Transverse colon (tissue), 3 donors: ENCODE measurements around the gene UROC1.

Source experiments
- CTCF ChIP-seq, 5 experiments: fragments of 200-600 bp in 3 of 5; fragments of 450-650 bp in 2 of 5; sonication (generic) in 3 of 5; IDR thresholded peaks; 1 replicate in 2 of 5; 2 replicates in 3 of 5; pipeline ENCODE4 v1.5.1; 2016 to 2017; ENCODE audit warnings: antibody characterized with exemption in 5 of 5, inconsistent platforms in 3 of 5, mild to moderate bottlenecking in 2 of 5, moderate library complexity in 1 of 5
- POLR2A ChIP-seq: fragments of 450-650 bp; IDR thresholded peaks from one replicate; pipeline ENCODE4 v1.6.1; 2016; ENCODE audit warnings: antibody characterized with exemption, mild to moderate bottlenecking, moderate library complexity

- TF ChIP-seq POLR2A (no peak), CTCF (IDR thresholded peaks at IDR 0.05) (no peak)
Measured at GRCh38 chr3:126456766-126457388, 60.7 kb downstream of the UROC1 start.
